ENCODE results near the gene ZNF547.

ZNF547 gene

DNA sequence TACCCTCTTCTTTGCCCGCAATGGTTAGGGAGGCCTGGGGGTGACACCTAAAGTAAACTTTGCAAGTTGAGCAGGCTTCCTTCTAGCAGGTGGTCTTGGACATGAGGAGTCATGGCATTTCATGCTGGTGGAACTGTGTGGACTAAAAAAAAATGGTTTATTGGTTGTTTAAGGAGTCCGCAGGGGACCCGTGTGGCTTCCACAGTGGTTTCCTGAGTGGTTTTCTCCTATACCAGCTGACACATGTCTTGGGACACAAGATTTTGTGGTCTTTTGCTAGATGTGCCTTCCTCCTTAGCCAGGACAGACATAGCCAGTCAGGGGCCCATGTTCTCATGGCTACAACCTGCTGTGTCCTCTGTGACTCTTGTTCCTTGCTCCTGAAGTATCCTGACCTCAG is 41.6 kb upstream of the ZNF547 start:
- peaks cover 27% of the 10 kb centered on the region for H3K4me1 ChIP-seq (ENCODE audit: insufficient read depth, low read length)
- H3K9ac ChIP-seq (ENCODE audit: low read depth, low read length), result peak overlapping the region; percentile 87
- peak overlapping the region; percentile 70 to 92 for H3K4me3 ChIP-seq (ENCODE audit: low read depth in 1 of 2, low read length in 2 of 2)
- no peak overlapping the region for H2AFZ ChIP-seq (ENCODE audit: low read depth, low read length)
- no peak for ATAC-seq (ENCODE audit: insufficient read depth, low read depth)
- DNase-seq, result no peak
- no peaks in the 10 kb centered on the region for H3K9me3 ChIP-seq (ENCODE audit: insufficient read depth, low read length, severe bottlenecking)
- H3K27me3 ChIP-seq (ENCODE audit: insufficient read depth, low read length, poor library complexity), result no peaks in the 10 kb centered on the region
- peaks cover 43% of the 10 kb centered on the region for H3K36me3 ChIP-seq (ENCODE audit: insufficient read depth, low read length)
- TF ChIP-seq, protein P1, sequence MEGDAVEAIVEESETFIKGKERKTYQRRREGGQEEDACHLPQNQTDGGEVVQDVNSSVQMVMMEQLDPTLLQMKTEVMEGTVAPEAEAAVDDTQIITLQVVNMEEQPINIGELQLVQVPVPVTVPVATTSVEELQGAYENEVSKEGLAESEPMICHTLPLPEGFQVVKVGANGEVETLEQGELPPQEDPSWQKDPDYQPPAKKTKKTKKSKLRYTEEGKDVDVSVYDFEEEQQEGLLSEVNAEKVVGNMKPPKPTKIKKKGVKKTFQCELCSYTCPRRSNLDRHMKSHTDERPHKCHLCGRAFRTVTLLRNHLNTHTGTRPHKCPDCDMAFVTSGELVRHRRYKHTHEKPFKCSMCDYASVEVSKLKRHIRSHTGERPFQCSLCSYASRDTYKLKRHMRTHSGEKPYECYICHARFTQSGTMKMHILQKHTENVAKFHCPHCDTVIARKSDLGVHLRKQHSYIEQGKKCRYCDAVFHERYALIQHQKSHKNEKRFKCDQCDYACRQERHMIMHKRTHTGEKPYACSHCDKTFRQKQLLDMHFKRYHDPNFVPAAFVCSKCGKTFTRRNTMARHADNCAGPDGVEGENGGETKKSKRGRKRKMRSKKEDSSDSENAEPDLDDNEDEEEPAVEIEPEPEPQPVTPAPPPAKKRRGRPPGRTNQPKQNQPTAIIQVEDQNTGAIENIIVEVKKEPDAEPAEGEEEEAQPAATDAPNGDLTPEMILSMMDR (IDR thresholded peaks at IDR 0.05; ENCODE audit: borderline replicate concordance, extremely low read depth, low read length, poor library complexity, severe bottlenecking), result no peak
- TF ChIP-seq EZH2 (IDR thresholded peaks at IDR 0.05; ENCODE audit: borderline replicate concordance, low read depth, low read length, severe bottlenecking), result no peak
- H3K79me2 ChIP-seq (ENCODE audit: insufficient read depth, low read length), result peaks cover 42% of the 10 kb centered on the region
- H4K20me1 ChIP-seq (ENCODE audit: insufficient read depth, low read length), result peaks cover 19% of the 10 kb centered on the region
- H3K4me2 ChIP-seq (ENCODE audit: insufficient read depth, low read length), result peak overlapping the region; percentile 94
- peak overlapping the region; percentile 87; the same call in 1 of the 2 replicates for H3K27ac ChIP-seq (ENCODE audit: low read length)

DNA sequence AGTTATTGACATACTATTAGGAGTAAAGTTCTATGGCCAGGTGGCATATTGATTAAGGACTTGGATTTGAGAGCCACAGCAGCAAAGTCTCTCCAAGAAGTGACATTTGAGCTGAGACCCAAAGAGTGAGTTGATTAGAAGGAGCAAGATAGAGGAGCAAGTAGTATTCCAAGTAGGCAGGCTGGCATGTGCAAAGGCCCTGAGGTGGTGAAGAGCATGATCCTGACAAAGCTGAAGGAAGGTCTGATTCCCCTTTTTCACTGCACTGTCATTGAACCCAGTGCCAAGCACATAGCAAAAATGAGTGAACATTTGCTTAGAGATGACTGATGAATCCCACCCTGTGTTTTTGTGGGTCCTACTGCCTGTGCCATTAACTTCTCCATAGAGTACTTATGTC is 38.4 kb upstream of the ZNF547 start:
- H3K4me3 ChIP-seq (ENCODE audit: low read depth in 1 of 2, low read length in 2 of 2), result no peak overlapping the region
- no peak for DNase-seq
- H3K9ac ChIP-seq (ENCODE audit: low read depth, low read length), result no peak overlapping the region
- peaks cover 24% of the 10 kb centered on the region for H4K20me1 ChIP-seq (ENCODE audit: insufficient read depth, low read length)
- H3K27ac ChIP-seq (ENCODE audit: low read length), result no peak overlapping the region
- no peaks in the 10 kb centered on the region for H3K9me3 ChIP-seq (ENCODE audit: insufficient read depth, low read length, severe bottlenecking)
- H3K27me3 ChIP-seq (ENCODE audit: insufficient read depth, low read length, poor library complexity), result no peaks in the 10 kb centered on the region
- H3K4me2 ChIP-seq (ENCODE audit: insufficient read depth, low read length), result no peak overlapping the region
- TF ChIP-seq EZH2 (IDR thresholded peaks at IDR 0.05; ENCODE audit: borderline replicate concordance, low read depth, low read length, severe bottlenecking), result no peak
- TF ChIP-seq, protein P1 (IDR thresholded peaks at IDR 0.05; ENCODE audit: borderline replicate concordance, extremely low read depth, low read length, poor library complexity, severe bottlenecking), result no peak
- H3K79me2 ChIP-seq (ENCODE audit: insufficient read depth, low read length), result peaks cover 42% of the 10 kb centered on the region
- peaks cover 73% of the 10 kb centered on the region for H3K36me3 ChIP-seq (ENCODE audit: insufficient read depth, low read length)
- H3K4me1 ChIP-seq (ENCODE audit: insufficient read depth, low read length), result peaks cover 20% of the 10 kb centered on the region
- no peak for ATAC-seq (ENCODE audit: insufficient read depth, low read depth)
- no peak overlapping the region for H2AFZ ChIP-seq (ENCODE audit: low read depth, low read length)

DNA sequence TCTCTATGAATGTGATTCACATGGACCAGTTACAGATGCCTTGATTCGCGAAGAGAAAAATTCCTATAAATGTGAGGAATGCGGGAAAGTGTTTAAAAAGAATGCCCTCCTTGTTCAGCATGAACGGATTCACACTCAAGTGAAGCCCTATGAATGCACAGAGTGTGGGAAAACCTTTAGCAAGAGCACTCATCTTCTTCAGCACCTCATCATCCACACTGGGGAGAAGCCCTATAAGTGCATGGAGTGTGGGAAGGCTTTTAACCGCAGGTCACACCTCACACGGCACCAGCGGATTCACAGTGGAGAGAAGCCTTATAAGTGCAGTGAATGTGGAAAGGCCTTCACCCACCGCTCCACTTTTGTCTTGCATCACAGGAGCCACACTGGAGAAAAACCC is 35.4 kb upstream of the ZNF547 start:
- H3K27me3 ChIP-seq (ENCODE audit: insufficient read depth, low read length, poor library complexity), result no peaks in the 10 kb centered on the region
- no peak overlapping the region for H2AFZ ChIP-seq (ENCODE audit: low read depth, low read length)
- peaks cover 8% of the 10 kb centered on the region for H4K20me1 ChIP-seq (ENCODE audit: insufficient read depth, low read length)
- no peak for TF ChIP-seq EZH2 (IDR thresholded peaks at IDR 0.05; ENCODE audit: borderline replicate concordance, low read depth, low read length, severe bottlenecking)
- TF ChIP-seq, protein P1 (IDR thresholded peaks at IDR 0.05; ENCODE audit: borderline replicate concordance, extremely low read depth, low read length, poor library complexity, severe bottlenecking), result no peak
- ATAC-seq (ENCODE audit: insufficient read depth, low read depth) (no peak), DNase-seq (no peak)
- H3K9ac ChIP-seq (ENCODE audit: low read depth, low read length), result no peak overlapping the region
- peaks cover 73% of the 10 kb centered on the region for H3K36me3 ChIP-seq (ENCODE audit: insufficient read depth, low read length)
- peaks cover 17% of the 10 kb centered on the region for H3K79me2 ChIP-seq (ENCODE audit: insufficient read depth, low read length)
- no peaks in the 10 kb centered on the region for H3K4me1 ChIP-seq (ENCODE audit: insufficient read depth, low read length)
- no peak overlapping the region for H3K4me3 ChIP-seq (ENCODE audit: low read depth in 1 of 2, low read length in 2 of 2)
- no peak overlapping the region for H3K27ac ChIP-seq (ENCODE audit: low read length)
- no peak overlapping the region for H3K4me2 ChIP-seq (ENCODE audit: insufficient read depth, low read length)
- no peaks in the 10 kb centered on the region for H3K9me3 ChIP-seq (ENCODE audit: insufficient read depth, low read length, severe bottlenecking)

DNA sequence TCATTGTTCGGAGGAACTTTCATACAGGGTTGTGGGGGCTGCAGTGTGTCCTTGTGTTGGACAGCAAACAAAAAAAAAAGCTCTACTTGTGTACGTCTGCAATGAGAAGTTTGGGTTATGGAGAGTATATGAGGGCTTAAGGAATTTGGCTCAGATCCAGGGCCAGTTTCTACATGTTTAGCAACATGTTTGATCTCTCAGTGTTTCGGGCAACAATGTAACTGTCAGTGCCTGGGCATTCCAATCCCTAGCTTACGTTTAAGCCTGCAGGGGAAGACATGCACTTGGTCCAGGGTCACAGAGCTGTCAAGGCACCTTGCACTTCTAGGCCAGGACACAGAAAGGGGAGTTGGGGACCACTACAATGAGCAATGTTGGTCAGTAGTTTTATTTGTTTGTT is 29.2 kb upstream of the ZNF547 start:
- no peak overlapping the region for H3K4me3 ChIP-seq (ENCODE audit: low read depth in 1 of 2, low read length in 2 of 2)
- no peaks in the 10 kb centered on the region for H3K9me3 ChIP-seq (ENCODE audit: insufficient read depth, low read length, severe bottlenecking)
- no peak for TF ChIP-seq EZH2 (IDR thresholded peaks at IDR 0.05; ENCODE audit: borderline replicate concordance, low read depth, low read length, severe bottlenecking)
- TF ChIP-seq, protein P1 (IDR thresholded peaks at IDR 0.05; ENCODE audit: borderline replicate concordance, extremely low read depth, low read length, poor library complexity, severe bottlenecking), result no peak
- H3K9ac ChIP-seq (ENCODE audit: low read depth, low read length), result no peak overlapping the region
- peaks cover 3% of the 10 kb centered on the region; the same call in 1 of the 2 replicates for H3K79me2 ChIP-seq (ENCODE audit: insufficient read depth, low read length)
- H2AFZ ChIP-seq (ENCODE audit: low read depth, low read length), result no peak overlapping the region
- DNase-seq, result no peak
- H3K27me3 ChIP-seq (ENCODE audit: insufficient read depth, low read length, poor library complexity), result no peaks in the 10 kb centered on the region
- peaks cover 13% of the 10 kb centered on the region; the same call in 1 of the 2 replicates for H3K36me3 ChIP-seq (ENCODE audit: insufficient read depth, low read length)
- ATAC-seq (ENCODE audit: insufficient read depth, low read depth), result no peak
- H4K20me1 ChIP-seq (ENCODE audit: insufficient read depth, low read length), result no peaks in the 10 kb centered on the region
- no peak overlapping the region for H3K27ac ChIP-seq (ENCODE audit: low read length)
- H3K4me2 ChIP-seq (ENCODE audit: insufficient read depth, low read length), result no peak overlapping the region
- H3K4me1 ChIP-seq (ENCODE audit: insufficient read depth, low read length), result no peaks in the 10 kb centered on the region

All from DND-41 (cell line).